ENCODE data around the gene TOR1AIP2.
"Not testable (repeated sequence)": the region's sequence is repeated elsewhere in the genome, so short reads cannot be mapped to it uniquely, and the experiment has no call there.

TOR1AIP2 gene

GRCh38 chr1:179808503-179808902 lies 69.1 kb downstream of the TOR1AIP2 start:
- no peaks in the 10 kb centered on the region for H3K9me3 ChIP-seq (ENCODE audit: low read depth, low read length)
- H3K9ac ChIP-seq (ENCODE audit: insufficient read length): no peak overlapping the region
- TF ChIP-seq FOXP2 (optimal IDR thresholded peaks at IDR 0.05; ENCODE audit: control extremely low read depth, extremely low read length, insufficient read depth) (no peak), POLR2AphosphoS5 (IDR thresholded peaks at IDR 0.05; ENCODE audit: borderline replicate concordance, low read depth, low read length) (no peak), EZH2 (IDR thresholded peaks at IDR 0.05) (no peak)
- DNase-seq (ENCODE audit: low read depth, low spot score): no peak
- no peak overlapping the region for H3K27ac ChIP-seq
- no peaks in the 10 kb centered on the region for H3K36me3 ChIP-seq (ENCODE audit: insufficient read depth, low read length)
- H3K4me3 ChIP-seq: no peak overlapping the region

GRCh38 chr1:179807691-179808485 lies 69.7 kb downstream of the TOR1AIP2 start:
- Histone ChIP-seq H3K36me3 (ENCODE audit: insufficient read depth, low read length) (no peaks in the 10 kb centered on the region), H3K27ac (no peak overlapping the region), H3K9ac (ENCODE audit: insufficient read length) (no peak overlapping the region), H3K9me3 (ENCODE audit: low read depth, low read length) (no peaks in the 10 kb centered on the region), H3K4me3 (no peak overlapping the region)
- TF ChIP-seq EZH2 (IDR thresholded peaks at IDR 0.05) (no peak), POLR2AphosphoS5 (IDR thresholded peaks at IDR 0.05; ENCODE audit: borderline replicate concordance, low read depth, low read length) (no peak), FOXP2 (optimal IDR thresholded peaks at IDR 0.05; ENCODE audit: control extremely low read depth, extremely low read length, insufficient read depth) (no peak)
- DNase-seq (ENCODE audit: low read depth, low spot score): no peak

DNA sequence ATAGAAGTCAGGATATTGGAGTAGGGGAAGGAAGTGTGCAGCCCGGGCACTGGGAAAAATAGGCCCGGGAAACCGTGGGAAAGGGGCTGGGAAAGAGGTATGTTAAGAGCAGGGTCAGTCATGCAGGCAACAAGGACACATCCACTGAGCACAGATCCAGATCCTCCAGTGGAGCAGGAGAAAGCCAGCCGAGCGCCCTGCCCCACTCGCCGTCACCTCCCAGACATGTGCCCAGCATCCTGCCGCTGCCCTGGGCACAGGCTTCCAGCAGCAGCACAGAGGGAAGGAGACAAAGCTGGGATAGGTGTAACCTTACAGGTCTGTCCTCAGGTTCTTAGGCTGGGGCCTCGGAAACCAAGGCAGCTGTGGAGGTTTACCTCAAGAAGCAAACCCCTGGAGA lies 70.3 kb downstream of the TOR1AIP2 start:
- no peak overlapping the region for H3K9ac ChIP-seq (ENCODE audit: insufficient read length)
- H3K36me3 ChIP-seq (ENCODE audit: insufficient read depth, low read length): no peaks in the 10 kb centered on the region
- TF ChIP-seq FOXP2 (optimal IDR thresholded peaks at IDR 0.05; ENCODE audit: control extremely low read depth, extremely low read length, insufficient read depth) (no peak), POLR2AphosphoS5 (IDR thresholded peaks at IDR 0.05; ENCODE audit: borderline replicate concordance, low read depth, low read length) (no peak), EZH2 (IDR thresholded peaks at IDR 0.05) (no peak)
- no peak for DNase-seq (ENCODE audit: low read depth, low spot score)
- no peaks in the 10 kb centered on the region for H3K9me3 ChIP-seq (ENCODE audit: low read depth, low read length)
- no peak overlapping the region for H3K27ac ChIP-seq
- no peak overlapping the region for H3K4me3 ChIP-seq

DNA sequence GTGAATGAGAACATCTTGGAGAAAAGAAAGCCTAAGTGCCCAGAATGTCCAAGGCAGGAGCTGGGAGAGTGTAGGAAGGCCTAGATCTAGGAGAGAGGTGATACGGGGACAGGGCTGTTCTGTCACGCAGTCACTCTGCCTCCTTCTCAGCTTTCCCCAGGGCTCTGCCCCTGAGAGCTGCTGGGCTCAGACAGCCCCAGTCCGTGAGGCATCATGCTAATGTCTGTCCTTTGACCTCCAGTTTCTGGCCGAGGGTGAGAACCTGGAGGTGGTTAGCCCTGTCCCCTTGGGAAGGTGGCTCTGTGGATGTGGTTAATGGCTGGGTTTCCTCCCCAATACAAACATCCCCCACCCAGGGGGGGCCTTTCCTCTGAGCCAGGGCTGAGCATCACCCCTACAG lies 71.3 kb downstream of the TOR1AIP2 start:
- DNase-seq (ENCODE audit: low read depth, low spot score): no peak
- no peak overlapping the region for H3K9ac ChIP-seq (ENCODE audit: insufficient read length)
- TF ChIP-seq EZH2 (IDR thresholded peaks at IDR 0.05) (no peak), POLR2AphosphoS5 (IDR thresholded peaks at IDR 0.05; ENCODE audit: borderline replicate concordance, low read depth, low read length) (no peak), FOXP2 (optimal IDR thresholded peaks at IDR 0.05; ENCODE audit: control extremely low read depth, extremely low read length, insufficient read depth) (no peak)
- H3K27ac ChIP-seq: no peak overlapping the region
- H3K9me3 ChIP-seq (ENCODE audit: low read depth, low read length): no peaks in the 10 kb centered on the region
- no peaks in the 10 kb centered on the region for H3K36me3 ChIP-seq (ENCODE audit: insufficient read depth, low read length)
- no peak overlapping the region for H3K4me3 ChIP-seq

GRCh38 chr1:179805291-179806195 lies 72.1 kb downstream of the TOR1AIP2 start:
- Histone ChIP-seq H3K36me3 (ENCODE audit: insufficient read depth, low read length) (no peaks in the 10 kb centered on the region), H3K4me3 (no peak overlapping the region), H3K9ac (ENCODE audit: insufficient read length) (no peak overlapping the region), H3K9me3 (ENCODE audit: low read depth, low read length) (no peaks in the 10 kb centered on the region), H3K27ac (no peak overlapping the region)
- no peak for DNase-seq (ENCODE audit: low read depth, low spot score)
- no peak for TF ChIP-seq FOXP2 (optimal IDR thresholded peaks at IDR 0.05; ENCODE audit: control extremely low read depth, extremely low read length, insufficient read depth)
- no peak for TF ChIP-seq POLR2AphosphoS5 (IDR thresholded peaks at IDR 0.05; ENCODE audit: borderline replicate concordance, low read depth, low read length)
- no peak for TF ChIP-seq EZH2 (IDR thresholded peaks at IDR 0.05)

DNA sequence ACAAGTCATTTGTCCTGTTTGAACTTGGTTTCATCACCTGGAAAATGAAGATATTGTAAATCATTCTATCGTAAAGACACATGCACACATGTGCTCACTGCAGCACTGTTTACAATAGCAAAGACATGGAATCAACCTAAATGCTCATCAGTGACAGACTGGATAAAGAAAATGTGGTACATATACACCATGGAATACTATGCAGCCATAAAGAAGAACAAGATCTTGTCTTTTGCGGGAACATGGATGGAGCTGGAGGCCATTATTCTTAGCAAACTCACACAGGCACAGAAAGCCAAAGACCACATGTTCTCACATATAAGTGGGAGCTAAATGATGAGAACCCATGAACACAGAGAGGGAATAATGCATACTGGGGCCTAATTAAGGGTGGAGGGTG lies 73.2 kb downstream of the TOR1AIP2 start:
- H3K4me3 ChIP-seq; H3K9me3 ChIP-seq (ENCODE audit: low read depth, low read length); DNase-seq (ENCODE audit: low read depth, low spot score); H3K36me3 ChIP-seq (ENCODE audit: insufficient read depth, low read length); H3K27ac ChIP-seq; H3K9ac ChIP-seq (ENCODE audit: insufficient read length): not testable (repeated sequence)

DNA sequence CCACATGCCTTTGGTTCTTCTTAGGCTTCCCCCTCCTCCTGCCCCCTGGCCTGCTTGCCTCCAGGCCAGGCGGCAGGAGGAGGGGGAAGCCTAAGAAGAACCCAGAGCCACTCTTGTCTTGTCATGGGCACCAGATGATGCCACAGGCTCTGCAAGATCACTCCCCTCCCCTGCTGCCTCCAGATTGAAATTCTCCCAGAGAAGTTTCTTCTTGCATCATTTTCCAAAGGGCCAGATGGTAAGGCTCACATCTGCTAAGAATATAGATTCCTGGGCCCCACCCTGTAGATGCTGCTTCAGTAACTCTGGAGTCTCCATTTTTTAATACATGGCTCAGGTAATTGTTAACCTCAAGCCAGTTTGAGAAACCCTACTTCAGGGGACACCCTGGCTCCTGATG lies 73.7 kb downstream of the TOR1AIP2 start:
- no peak overlapping the region for H3K27ac ChIP-seq

DNA sequence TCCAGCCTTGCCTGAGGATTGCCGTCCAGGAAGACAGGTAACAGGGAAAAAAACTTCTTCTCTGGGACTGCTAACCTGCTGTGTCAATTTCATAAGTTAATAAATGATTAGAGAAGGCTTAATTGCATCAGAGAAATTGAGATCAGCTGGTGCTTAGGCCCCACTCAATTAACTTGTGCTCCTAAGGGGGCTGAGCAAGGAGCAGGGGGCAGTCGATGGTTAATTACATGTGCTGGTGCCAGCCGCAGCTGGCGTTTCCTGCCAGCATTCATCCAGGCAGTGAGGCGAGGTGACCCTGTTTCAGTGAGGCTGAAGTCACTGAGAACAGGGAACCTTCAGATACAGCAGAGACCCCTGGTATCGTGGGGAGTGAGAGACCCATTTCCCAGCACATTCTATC lies 74.5 kb downstream of the TOR1AIP2 start:
- Histone ChIP-seq H3K27ac (no peak overlapping the region), H3K36me3 (ENCODE audit: insufficient read depth, low read length) (no peaks in the 10 kb centered on the region), H3K9ac (ENCODE audit: insufficient read length) (no peak overlapping the region), H3K4me3 (no peak overlapping the region), H3K9me3 (ENCODE audit: low read depth, low read length) (no peaks in the 10 kb centered on the region)
- TF ChIP-seq EZH2 (IDR thresholded peaks at IDR 0.05) (no peak), POLR2AphosphoS5 (IDR thresholded peaks at IDR 0.05; ENCODE audit: borderline replicate concordance, low read depth, low read length) (no peak), FOXP2 (optimal IDR thresholded peaks at IDR 0.05; ENCODE audit: control extremely low read depth, extremely low read length, insufficient read depth) (no peak)
- no peak for DNase-seq (ENCODE audit: low read depth, low spot score)

More for the DNA sequence above, 73.7 kb downstream of the TOR1AIP2 start:
- Histone ChIP-seq H3K9ac (ENCODE audit: insufficient read length) (no peak overlapping the region), H3K9me3 (ENCODE audit: low read depth, low read length) (no peaks in the 10 kb centered on the region), H3K36me3 (ENCODE audit: insufficient read depth, low read length) (no peaks in the 10 kb centered on the region), H3K4me3 (no peak overlapping the region)
- DNase-seq (ENCODE audit: low read depth, low spot score): no peak
- no peak for TF ChIP-seq POLR2AphosphoS5 (IDR thresholded peaks at IDR 0.05; ENCODE audit: borderline replicate concordance, low read depth, low read length)
- TF ChIP-seq EZH2 (IDR thresholded peaks at IDR 0.05): no peak
- no peak for TF ChIP-seq FOXP2 (optimal IDR thresholded peaks at IDR 0.05; ENCODE audit: control extremely low read depth, extremely low read length, insufficient read depth)
